HEK293 (cell line): ENCODE measurements around the gene ARHGAP30.

Source experiments
- AEBP2 ChIP-seq: fragments of 450-650 bp; formaldehyde crosslinking; IDR thresholded peaks from 2 replicates; pipeline ENCODE4 v1.5.1; 2016; ENCODE audit warnings: missing biosample characterization, missing genetic modification characterization, borderline replicate concordance
- CTCF ChIP-seq: fragments of 450-650 bp; formaldehyde crosslinking; IDR thresholded peaks from 2 replicates; pipeline ENCODE4 v1.5.1; 2016; ENCODE audit warnings: missing biosample characterization, missing genetic modification characterization
- GFI1B ChIP-seq: fragments of 450-650 bp; formaldehyde crosslinking; IDR thresholded peaks from 2 replicates; pipeline ENCODE4 v1.5.1; 2016; ENCODE audit warnings: missing biosample characterization, missing genetic modification characterization
- GLI4 ChIP-seq: fragments of 450-650 bp; formaldehyde crosslinking; IDR thresholded peaks from 2 replicates; pipeline ENCODE4 v1.5.1; 2016; ENCODE audit warnings: missing biosample characterization, missing genetic modification characterization
- SCRT1 ChIP-seq: fragments of 450-650 bp; formaldehyde crosslinking; IDR thresholded peaks from 2 replicates; pipeline ENCODE4 v1.5.1; 2016; ENCODE audit warnings: missing biosample characterization, missing genetic modification characterization, borderline replicate concordance
- TCF7L2 ChIP-seq: IDR thresholded peaks from 2 replicates; pipeline ENCODE4 v1.6.1; 2011; ENCODE audit warnings: low read depth, mild to moderate bottlenecking, inconsistent platforms, low read length, moderate library complexity, borderline replicate concordance
- YY1 ChIP-seq: fragments of 450-650 bp; formaldehyde crosslinking; IDR thresholded peaks from 2 replicates; pipeline ENCODE4 v1.5.1; 2018; ENCODE audit warnings: missing biosample characterization, missing genetic modification characterization
- ZBTB17 ChIP-seq: fragments of 450-650 bp; formaldehyde crosslinking; IDR thresholded peaks from 2 replicates; pipeline ENCODE4 v1.5.1; 2016; ENCODE audit warnings: missing biosample characterization, missing genetic modification characterization
- ZFHX2 ChIP-seq: fragments of 450-650 bp; formaldehyde crosslinking; conservative IDR thresholded peaks from 2 replicates; pipeline ENCODE4 v1.5.1; 2016; ENCODE audit warnings: missing biosample characterization, missing genetic modification characterization
- ZFP69B ChIP-seq: fragments of 450-650 bp; formaldehyde crosslinking; IDR thresholded peaks from 2 replicates; pipeline ENCODE4 v1.5.1; 2016; ENCODE audit warnings: missing biosample characterization, missing genetic modification characterization
- ZNF114 ChIP-seq: fragments of 450-650 bp; formaldehyde crosslinking; IDR thresholded peaks from 2 replicates; pipeline ENCODE4 v1.5.0; 2017; ENCODE audit warnings: missing biosample characterization, missing genetic modification characterization
- ZNF133 ChIP-seq: fragments of 450-650 bp; formaldehyde crosslinking; IDR thresholded peaks from 2 replicates; pipeline ENCODE4 v1.5.1; 2016; ENCODE audit warnings: missing biosample characterization, missing genetic modification characterization
- ZNF140 ChIP-seq: fragments of 450-650 bp; formaldehyde crosslinking; IDR thresholded peaks from 2 replicates; pipeline ENCODE4 v1.5.1; 2016; ENCODE audit warnings: missing biosample characterization, missing genetic modification characterization
- ZNF184 ChIP-seq: fragments of 450-650 bp; IDR thresholded peaks from 2 replicates; pipeline ENCODE4 v1.5.1; 2018; ENCODE audit warnings: missing biosample characterization, mild to moderate bottlenecking, missing genetic modification characterization
- ZNF202 ChIP-seq: fragments of 450-650 bp; formaldehyde crosslinking; IDR thresholded peaks from 2 replicates; pipeline ENCODE4 v1.5.1; 2016; ENCODE audit warnings: missing biosample characterization, missing genetic modification characterization, borderline replicate concordance
- ZNF416 ChIP-seq: fragments of 450-650 bp; formaldehyde crosslinking; IDR thresholded peaks from 2 replicates; pipeline ENCODE4 v1.5.1; 2016; ENCODE audit warnings: missing biosample characterization, missing genetic modification characterization
- ZNF514 ChIP-seq: fragments of 450-650 bp; formaldehyde crosslinking; IDR thresholded peaks from 2 replicates; pipeline ENCODE4 v1.5.1; 2016; ENCODE audit warnings: missing biosample characterization, missing genetic modification characterization
- ZNF560 ChIP-seq: fragments of 450-650 bp; formaldehyde crosslinking; IDR thresholded peaks from 2 replicates; pipeline ENCODE4 v1.5.1; 2017; ENCODE audit warnings: missing biosample characterization, missing genetic modification characterization, borderline replicate concordance
- ZNF654 ChIP-seq: fragments of 450-650 bp; formaldehyde crosslinking; IDR thresholded peaks from 2 replicates; pipeline ENCODE4 v1.5.1; 2016; ENCODE audit warnings: low read depth, missing biosample characterization, missing genetic modification characterization
- ZNF670 ChIP-seq: fragments of 450-650 bp; formaldehyde crosslinking; IDR thresholded peaks from 2 replicates; pipeline ENCODE4 v1.5.1; 2016; ENCODE audit warnings: missing biosample characterization, missing genetic modification characterization, low read depth
- ZNF677 ChIP-seq: fragments of 450-650 bp; IDR thresholded peaks from 2 replicates; pipeline ENCODE4 v1.5.0; 2018; ENCODE audit warnings: missing biosample characterization, mild to moderate bottlenecking, missing genetic modification characterization, moderate library complexity
- ZNF747 ChIP-seq: fragments of 450-650 bp; formaldehyde crosslinking; IDR thresholded peaks from 2 replicates; pipeline ENCODE4 v1.5.1; 2016; ENCODE audit warnings: missing biosample characterization, missing genetic modification characterization
- TF ChIP-seq, protein P1 (sequence below): fragments of 450-650 bp; formaldehyde crosslinking; IDR thresholded peaks from 2 replicates; pipeline ENCODE4 v1.5.0; 2017; ENCODE audit warnings: missing biosample characterization, missing genetic modification characterization, borderline replicate concordance
- TF ChIP-seq, protein P2 (sequence below): sonication (generic); formaldehyde crosslinking; IDR thresholded peaks from 2 replicates; pipeline ENCODE4 v1.8.1; 2022; ENCODE audit warnings: mild to moderate bottlenecking, moderate library complexity, missing genetic modification reagents
- TF ChIP-seq, protein P3 (sequence below): fragments of 450-650 bp; formaldehyde crosslinking; IDR thresholded peaks from 2 replicates; pipeline ENCODE4 v1.5.1; 2016; ENCODE audit warnings: missing biosample characterization, missing genetic modification characterization
- TF ChIP-seq, protein P4 (sequence below): fragments of 450-650 bp; formaldehyde crosslinking; IDR thresholded peaks from 2 replicates; pipeline ENCODE4 v1.5.1; 2017; ENCODE audit warnings: missing biosample characterization, missing genetic modification characterization
- TF ChIP-seq, protein P5 (sequence below): fragments of 450-650 bp; formaldehyde crosslinking; IDR thresholded peaks from 2 replicates; pipeline ENCODE4 v1.5.1; 2017; ENCODE audit warnings: missing biosample characterization, missing genetic modification characterization

Gene ARHGAP30

DNA sequence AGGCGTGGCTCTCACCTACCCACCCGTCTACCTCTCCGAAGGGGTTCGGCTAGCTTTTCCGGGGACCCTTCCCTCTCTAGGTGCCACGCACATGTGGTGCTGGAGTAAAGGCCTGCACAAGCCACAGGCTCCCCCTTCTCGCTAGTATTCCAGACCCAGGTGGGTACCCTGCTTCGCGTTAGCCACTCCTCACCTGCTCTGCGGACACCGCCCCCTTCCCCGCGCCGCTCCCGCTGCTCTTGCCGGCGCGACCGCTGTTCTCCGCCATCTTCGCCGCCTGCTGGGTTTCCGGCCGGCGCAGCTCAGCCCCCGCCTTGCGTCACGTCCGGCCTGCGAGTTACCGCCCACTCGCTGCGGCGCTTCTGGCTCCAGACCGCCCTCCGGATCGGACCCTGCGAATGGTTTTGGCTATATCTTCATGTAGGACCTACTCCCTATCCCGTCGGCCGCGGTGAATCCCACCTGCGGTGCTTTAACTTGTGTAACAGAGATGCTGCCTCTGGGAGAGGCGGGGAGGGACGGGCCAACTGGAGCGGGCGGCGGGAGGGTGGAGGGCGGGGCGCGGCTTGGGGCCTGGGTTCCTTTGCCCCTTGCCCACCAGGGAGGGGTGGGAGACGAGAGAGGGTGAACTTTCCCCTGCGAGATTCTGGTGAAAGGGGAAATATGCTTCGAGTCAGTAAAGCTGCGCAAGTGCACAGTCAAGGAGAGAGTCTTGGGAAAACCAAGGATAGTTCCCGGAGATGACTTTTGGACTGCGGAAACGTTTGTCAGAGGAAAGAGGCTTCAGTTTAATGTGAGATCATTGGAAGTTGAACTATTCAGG, 48.3 kb upstream of the ARHGAP30 start, which contains the start of the genes NIT1 and PFDN2 (continued):
- no peak for TF ChIP-seq ZNF114 (tag by site-specific recombination)
- TF ChIP-seq ZNF654 (tag by site-specific recombination), result no peak
- TF ChIP-seq ZNF184, result no peak
- no peak for TF ChIP-seq ZNF416
- TF ChIP-seq SCRT1 (tag by site-specific recombination), result no peak
- no peak for TF ChIP-seq ZNF133 (tag by site-specific recombination)
- TF ChIP-seq, protein P1, sequence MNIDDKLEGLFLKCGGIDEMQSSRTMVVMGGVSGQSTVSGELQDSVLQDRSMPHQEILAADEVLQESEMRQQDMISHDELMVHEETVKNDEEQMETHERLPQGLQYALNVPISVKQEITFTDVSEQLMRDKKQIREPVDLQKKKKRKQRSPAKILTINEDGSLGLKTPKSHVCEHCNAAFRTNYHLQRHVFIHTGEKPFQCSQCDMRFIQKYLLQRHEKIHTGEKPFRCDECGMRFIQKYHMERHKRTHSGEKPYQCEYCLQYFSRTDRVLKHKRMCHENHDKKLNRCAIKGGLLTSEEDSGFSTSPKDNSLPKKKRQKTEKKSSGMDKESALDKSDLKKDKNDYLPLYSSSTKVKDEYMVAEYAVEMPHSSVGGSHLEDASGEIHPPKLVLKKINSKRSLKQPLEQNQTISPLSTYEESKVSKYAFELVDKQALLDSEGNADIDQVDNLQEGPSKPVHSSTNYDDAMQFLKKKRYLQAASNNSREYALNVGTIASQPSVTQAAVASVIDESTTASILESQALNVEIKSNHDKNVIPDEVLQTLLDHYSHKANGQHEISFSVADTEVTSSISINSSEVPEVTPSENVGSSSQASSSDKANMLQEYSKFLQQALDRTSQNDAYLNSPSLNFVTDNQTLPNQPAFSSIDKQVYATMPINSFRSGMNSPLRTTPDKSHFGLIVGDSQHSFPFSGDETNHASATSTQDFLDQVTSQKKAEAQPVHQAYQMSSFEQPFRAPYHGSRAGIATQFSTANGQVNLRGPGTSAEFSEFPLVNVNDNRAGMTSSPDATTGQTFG (tag by site-specific recombination), result no peak
- no peak for TF ChIP-seq TCF7L2
- TF ChIP-seq, protein P2, sequence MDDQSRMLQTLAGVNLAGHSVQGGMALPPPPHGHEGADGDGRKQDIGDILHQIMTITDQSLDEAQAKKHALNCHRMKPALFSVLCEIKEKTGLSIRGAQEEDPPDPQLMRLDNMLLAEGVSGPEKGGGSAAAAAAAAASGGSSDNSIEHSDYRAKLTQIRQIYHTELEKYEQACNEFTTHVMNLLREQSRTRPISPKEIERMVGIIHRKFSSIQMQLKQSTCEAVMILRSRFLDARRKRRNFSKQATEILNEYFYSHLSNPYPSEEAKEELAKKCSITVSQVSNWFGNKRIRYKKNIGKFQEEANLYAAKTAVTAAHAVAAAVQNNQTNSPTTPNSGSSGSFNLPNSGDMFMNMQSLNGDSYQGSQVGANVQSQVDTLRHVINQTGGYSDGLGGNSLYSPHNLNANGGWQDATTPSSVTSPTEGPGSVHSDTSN (CRISPR knock-in tag), result no peak
- no peak for TF ChIP-seq GFI1B (tag by site-specific recombination)
- no peak; the same call in 1 of the 2 replicates for TF ChIP-seq GLI4 (tag by site-specific recombination)
- TF ChIP-seq ZFP69B (tag by site-specific recombination), result 0 out of 2 replicates have a peak, but pooled peaks have one; percentile 9
- TF ChIP-seq ZNF560 (tag by site-specific recombination), result no peak
- no peak for TF ChIP-seq ZNF677
- TF ChIP-seq ZNF202 (tag by site-specific recombination), result no peak
- TF ChIP-seq ZFHX2 (tag by site-specific recombination), result peak; percentile 94
- TF ChIP-seq ZBTB17 (tag by site-specific recombination), result peak; percentile 76
- TF ChIP-seq ZNF747 (tag by site-specific recombination), result no peak
- TF ChIP-seq AEBP2 (tag by site-specific recombination), result no peak
- TF ChIP-seq, protein P3, sequence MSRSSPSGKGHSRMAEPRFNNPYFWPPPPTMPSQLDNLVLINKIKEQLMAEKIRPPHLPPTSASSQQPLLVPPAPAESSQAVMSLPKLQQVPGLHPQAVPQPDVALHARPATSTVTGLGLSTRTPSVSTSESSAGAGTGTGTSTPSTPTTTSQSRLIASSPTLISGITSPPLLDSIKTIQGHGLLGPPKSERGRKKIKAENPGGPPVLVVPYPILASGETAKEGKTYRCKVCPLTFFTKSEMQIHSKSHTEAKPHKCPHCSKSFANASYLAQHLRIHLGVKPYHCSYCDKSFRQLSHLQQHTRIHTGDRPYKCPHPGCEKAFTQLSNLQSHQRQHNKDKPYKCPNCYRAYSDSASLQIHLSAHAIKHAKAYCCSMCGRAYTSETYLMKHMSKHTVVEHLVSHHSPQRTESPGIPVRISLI, result no peak
- TF ChIP-seq ZNF140 (tag by site-specific recombination), result no peak
- peak; percentile 77 for TF ChIP-seq CTCF
- TF ChIP-seq, protein P4, sequence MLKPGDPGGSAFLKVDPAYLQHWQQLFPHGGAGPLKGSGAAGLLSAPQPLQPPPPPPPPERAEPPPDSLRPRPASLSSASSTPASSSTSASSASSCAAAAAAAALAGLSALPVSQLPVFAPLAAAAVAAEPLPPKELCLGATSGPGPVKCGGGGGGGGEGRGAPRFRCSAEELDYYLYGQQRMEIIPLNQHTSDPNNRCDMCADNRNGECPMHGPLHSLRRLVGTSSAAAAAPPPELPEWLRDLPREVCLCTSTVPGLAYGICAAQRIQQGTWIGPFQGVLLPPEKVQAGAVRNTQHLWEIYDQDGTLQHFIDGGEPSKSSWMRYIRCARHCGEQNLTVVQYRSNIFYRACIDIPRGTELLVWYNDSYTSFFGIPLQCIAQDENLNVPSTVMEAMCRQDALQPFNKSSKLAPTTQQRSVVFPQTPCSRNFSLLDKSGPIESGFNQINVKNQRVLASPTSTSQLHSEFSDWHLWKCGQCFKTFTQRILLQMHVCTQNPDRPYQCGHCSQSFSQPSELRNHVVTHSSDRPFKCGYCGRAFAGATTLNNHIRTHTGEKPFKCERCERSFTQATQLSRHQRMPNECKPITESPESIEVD (tag by site-specific recombination), result no peak
- peak; percentile 87 for TF ChIP-seq YY1 (tag by site-specific recombination)
- no peak for TF ChIP-seq ZNF514 (tag by site-specific recombination)
- no peak for TF ChIP-seq ZNF670 (tag by site-specific recombination)
- TF ChIP-seq, protein P5, sequence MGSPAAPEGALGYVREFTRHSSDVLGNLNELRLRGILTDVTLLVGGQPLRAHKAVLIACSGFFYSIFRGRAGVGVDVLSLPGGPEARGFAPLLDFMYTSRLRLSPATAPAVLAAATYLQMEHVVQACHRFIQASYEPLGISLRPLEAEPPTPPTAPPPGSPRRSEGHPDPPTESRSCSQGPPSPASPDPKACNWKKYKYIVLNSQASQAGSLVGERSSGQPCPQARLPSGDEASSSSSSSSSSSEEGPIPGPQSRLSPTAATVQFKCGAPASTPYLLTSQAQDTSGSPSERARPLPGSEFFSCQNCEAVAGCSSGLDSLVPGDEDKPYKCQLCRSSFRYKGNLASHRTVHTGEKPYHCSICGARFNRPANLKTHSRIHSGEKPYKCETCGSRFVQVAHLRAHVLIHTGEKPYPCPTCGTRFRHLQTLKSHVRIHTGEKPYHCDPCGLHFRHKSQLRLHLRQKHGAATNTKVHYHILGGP (tag by site-specific recombination), result no peak
